ENCODE results near the gene SLC13A4. TPM values are rescaled to one million over a fixed set of nuclear protein-coding genes. Genes with fewer than 3 reads are reported as not detected.

SLC13A4 gene
- total and polyA plus RNA-seq, 2 donors (not counting 3 experiments of a cell fraction or from before 2014, with no cell fraction given): not detected

GRCh38 chr7:135715055-135715522 is 12.9 kb downstream of the SLC13A4 start:
- no peak overlapping the region for H3K4me2 ChIP-seq (ENCODE audit: insufficient read depth, low read length)
- no peak overlapping the region for H3K27ac ChIP-seq (ENCODE audit: insufficient read depth, low read depth, low read length)
- ChIA-PET CTCF (interaction anchor here (1.0 to 1.6 kb wide), 3 partner anchors 20 to 52 kb away, joined by 3 to 7 read pairs (median 3); partner anchors contain the start of gene STMP1), POLR2A (no interaction called here)
- no peak overlapping the region for H3K9ac ChIP-seq (replicated peaks; ENCODE audit: extremely low read depth, insufficient read depth, low read length)
- intact Hi-C loops (cut with micrococcal nuclease): no loop called here
- dilution Hi-C loops (cut with MboI; ENCODE audit: extremely low pct_ligation_motif_present, low sequenced_read_pairs): no loop called here
- BruUV-seq (replicated peaks): no TSS peak
- H3K9me3 ChIP-seq (replicated peaks; ENCODE audit: control insufficient read depth, insufficient read depth, low read length): no peaks in the 10 kb centered on the region
- DNase-seq (ENCODE audit: low read depth, low spot score) (no peak), FAIRE-seq (no peak)
- no peak overlapping the region for H3K4me3 ChIP-seq (replicated peaks in 1 of 3; ENCODE audit: insufficient read depth in 1 of 3, low read depth in 1 of 3, low read length in 3 of 3)
- no peaks in the 10 kb centered on the region for H3K79me2 ChIP-seq (ENCODE audit: control insufficient read depth, insufficient read depth, low read length)
- TF ChIP-seq MYC (IDR thresholded peaks at IDR 0.05; ENCODE audit: low read depth, low read length) (no peak), JUN (IDR thresholded peaks at IDR 0.05; ENCODE audit: borderline replicate concordance, insufficient read depth, insufficient read length, low read depth) (no peak), POLR2AphosphoS5 (IDR thresholded peaks at IDR 0.05; ENCODE audit: insufficient read depth, low read depth, low read length) (no peak), EZH2 (IDR thresholded peaks at IDR 0.05; ENCODE audit: borderline replicate concordance, low read depth, low read length, severe bottlenecking) (no peak)
- TF ChIP-seq, protein P1, sequence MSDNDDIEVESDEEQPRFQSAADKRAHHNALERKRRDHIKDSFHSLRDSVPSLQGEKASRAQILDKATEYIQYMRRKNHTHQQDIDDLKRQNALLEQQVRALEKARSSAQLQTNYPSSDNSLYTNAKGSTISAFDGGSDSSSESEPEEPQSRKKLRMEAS (IDR thresholded peaks at IDR 0.05; ENCODE audit: insufficient read depth, insufficient read length): no peak
- H3K9me1 ChIP-seq (replicated peaks; ENCODE audit: control insufficient read depth, extremely low read depth, insufficient read depth, low read length): no peaks in the 10 kb centered on the region
- H2AFZ ChIP-seq (ENCODE audit: low read depth, low read length): no peak overlapping the region
- peaks cover 15% of the 10 kb centered on the region for H3K4me1 ChIP-seq (ENCODE audit: control insufficient read depth, extremely low read depth, insufficient read depth, low read length)
- H4K20me1 ChIP-seq (replicated peaks; ENCODE audit: control insufficient read depth, extremely low read depth, insufficient read depth, low read length): no peaks in the 10 kb centered on the region
- no peaks in the 10 kb centered on the region for H3K27me3 ChIP-seq (ENCODE audit: control insufficient read depth in 2 of 2, insufficient read depth in 2 of 2, low read length in 2 of 2)
- no peaks in the 10 kb centered on the region for H3K36me3 ChIP-seq (ENCODE audit: control insufficient read depth in 2 of 2, extremely low read depth in 1 of 2, insufficient read depth in 2 of 2, low read length in 2 of 2)

DNA sequence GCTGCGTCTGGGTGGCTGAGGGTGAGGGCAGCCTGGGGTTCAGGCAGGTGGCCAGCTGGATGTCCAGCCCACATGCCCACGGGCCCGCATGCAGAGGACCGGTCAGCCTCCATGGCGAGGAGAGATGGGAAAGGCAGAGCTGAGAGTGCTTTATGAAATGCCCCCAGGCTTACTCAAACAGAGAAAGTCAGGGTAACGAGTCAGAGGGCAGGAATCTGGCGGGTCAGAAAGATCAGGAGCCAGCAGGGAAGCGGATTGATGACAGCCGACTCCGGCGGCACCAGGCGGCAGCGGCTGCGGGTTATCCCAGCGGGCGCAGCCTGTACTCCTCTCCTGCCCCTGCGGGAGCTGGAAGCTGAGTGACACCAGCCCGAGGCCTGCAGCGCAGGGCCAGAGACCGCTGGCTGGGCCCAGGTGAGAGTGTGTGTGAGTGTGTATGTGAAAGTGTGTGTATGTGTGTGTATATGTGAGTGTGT is 13.4 kb downstream of the SLC13A4 start:
- peak overlapping the region; percentile 26 for H2AFZ ChIP-seq (ENCODE audit: low read depth, low read length)
- no peaks in the 10 kb centered on the region for H3K27me3 ChIP-seq (ENCODE audit: control insufficient read depth in 2 of 2, insufficient read depth in 2 of 2, low read length in 2 of 2)
- H3K9me1 ChIP-seq (replicated peaks; ENCODE audit: control insufficient read depth, extremely low read depth, insufficient read depth, low read length): no peaks in the 10 kb centered on the region
- H3K79me2 ChIP-seq (ENCODE audit: control insufficient read depth, insufficient read depth, low read length): no peaks in the 10 kb centered on the region
- DNase-seq (ENCODE audit: low read depth, low spot score): no peak
- ChIA-PET CTCF (interaction anchor here (1.0 to 3.7 kb wide), 5 partner anchors 10 to 52 kb away, joined by 3 to 14 read pairs (median 7); partner anchors contain the start of gene STMP1), POLR2A (no interaction called here)
- no peak overlapping the region for H3K9ac ChIP-seq (replicated peaks; ENCODE audit: extremely low read depth, insufficient read depth, low read length)
- peaks cover 15% of the 10 kb centered on the region for H3K4me1 ChIP-seq (ENCODE audit: control insufficient read depth, extremely low read depth, insufficient read depth, low read length)
- no peak overlapping the region for H3K4me3 ChIP-seq (replicated peaks in 1 of 3; ENCODE audit: insufficient read depth in 1 of 3, low read depth in 1 of 3, low read length in 3 of 3)
- dilution Hi-C loops (cut with MboI; ENCODE audit: extremely low pct_ligation_motif_present, low sequenced_read_pairs) (no loop called here), intact Hi-C loops (cut with micrococcal nuclease) (loop anchor here (5.0 kb wide), 2 partner anchors 33 to 83 kb away; partner anchors contain the start of gene FAM180A)
- H4K20me1 ChIP-seq (replicated peaks; ENCODE audit: control insufficient read depth, extremely low read depth, insufficient read depth, low read length): no peaks in the 10 kb centered on the region
- TF ChIP-seq POLR2A (IDR thresholded peaks at IDR 0.05; ENCODE audit: low read depth, low read length): no peak
- TF ChIP-seq, protein P1 (IDR thresholded peaks at IDR 0.05; ENCODE audit: insufficient read depth, insufficient read length): no peak
- TF ChIP-seq GATA2 (IDR thresholded peaks at IDR 0.05; ENCODE audit: insufficient read depth, insufficient read length, low read depth, low read length): no peak
- TF ChIP-seq EZH2 (IDR thresholded peaks at IDR 0.05; ENCODE audit: borderline replicate concordance, low read depth, low read length, severe bottlenecking): no peak
- no peak for TF ChIP-seq JUN (IDR thresholded peaks at IDR 0.05; ENCODE audit: borderline replicate concordance, insufficient read depth, insufficient read length, low read depth)
- TF ChIP-seq CTCF (IDR thresholded peaks at IDR 0.05; ENCODE audit: extremely low read depth in 1 of 2, insufficient read depth in 1 of 2, low read depth in 1 of 2, low read length in 2 of 2): no peak
- TF ChIP-seq FOS (IDR thresholded peaks at IDR 0.05; ENCODE audit: borderline replicate concordance, insufficient read depth, low read length): no peak
- TF ChIP-seq MYC (IDR thresholded peaks at IDR 0.05; ENCODE audit: low read depth, low read length): no peak
- TF ChIP-seq POLR2AphosphoS5 (IDR thresholded peaks at IDR 0.05; ENCODE audit: insufficient read depth, low read depth, low read length): no peak
- no peak overlapping the region for H3K4me2 ChIP-seq (ENCODE audit: insufficient read depth, low read length)
- no TSS peak for BruUV-seq (replicated peaks)
- no peak for FAIRE-seq
- H3K27ac ChIP-seq (ENCODE audit: insufficient read depth, low read depth, low read length): no peak overlapping the region
- H3K36me3 ChIP-seq (ENCODE audit: control insufficient read depth in 2 of 2, extremely low read depth in 1 of 2, insufficient read depth in 2 of 2, low read length in 2 of 2): no peaks in the 10 kb centered on the region
- H3K9me3 ChIP-seq (replicated peaks; ENCODE audit: control insufficient read depth, insufficient read depth, low read length): no peaks in the 10 kb centered on the region
